Brain microvascular endothelial cell (primary cell): ENCODE data around the gene RFLNA.
A peak's percentile ranks its signal among the peaks of the same experiment; 100 is the strongest.

Experiments
- DNase-seq: peaks from one replicate; pipeline ENCODE4 v3.0.0-alpha.2; 2020
- H3K27ac ChIP-seq: fragments of 250-450 bp; sonication (Bioruptor Pico); 2 replicates; pipeline ENCODE4 v1.5.1; 2020; ENCODE audit warnings: mild to moderate bottlenecking, moderate library complexity
- H3K27me3 ChIP-seq: fragments of 250-450 bp; sonication (Bioruptor Pico); replicated peaks from 2 replicates; pipeline ENCODE4 v1.5.1; 2020; ENCODE audit warnings: mild to moderate bottlenecking
- H3K36me3 ChIP-seq: fragments of 250-450 bp; sonication (Bioruptor Pico); replicated peaks from 2 replicates; pipeline ENCODE4 v1.5.1; 2020; ENCODE audit warnings: mild to moderate bottlenecking
- H3K4me3 ChIP-seq: 2 replicates; pipeline ENCODE4 v1.5.1; 2011; ENCODE audit warnings: low read depth, mild to moderate bottlenecking, control low read depth, low read length, moderate library complexity
- in situ Hi-C: cut with HindIII; loops from 2 replicates; pipeline ENCODE4 v1.10.0; 2017; ENCODE audit warnings: low sequenced_read_pairs, low pct_ligation_motif_present
- TF ChIP-seq, protein P1 (sequence below): IDR thresholded peaks from 2 replicates; pipeline ENCODE4 v1.5.1; 2011; ENCODE audit warnings: low read depth, mild to moderate bottlenecking, moderate library complexity, low read length, control low read depth, inconsistent platforms; ENCODE audit errors: missing control alignments

The RFLNA gene

DNA sequence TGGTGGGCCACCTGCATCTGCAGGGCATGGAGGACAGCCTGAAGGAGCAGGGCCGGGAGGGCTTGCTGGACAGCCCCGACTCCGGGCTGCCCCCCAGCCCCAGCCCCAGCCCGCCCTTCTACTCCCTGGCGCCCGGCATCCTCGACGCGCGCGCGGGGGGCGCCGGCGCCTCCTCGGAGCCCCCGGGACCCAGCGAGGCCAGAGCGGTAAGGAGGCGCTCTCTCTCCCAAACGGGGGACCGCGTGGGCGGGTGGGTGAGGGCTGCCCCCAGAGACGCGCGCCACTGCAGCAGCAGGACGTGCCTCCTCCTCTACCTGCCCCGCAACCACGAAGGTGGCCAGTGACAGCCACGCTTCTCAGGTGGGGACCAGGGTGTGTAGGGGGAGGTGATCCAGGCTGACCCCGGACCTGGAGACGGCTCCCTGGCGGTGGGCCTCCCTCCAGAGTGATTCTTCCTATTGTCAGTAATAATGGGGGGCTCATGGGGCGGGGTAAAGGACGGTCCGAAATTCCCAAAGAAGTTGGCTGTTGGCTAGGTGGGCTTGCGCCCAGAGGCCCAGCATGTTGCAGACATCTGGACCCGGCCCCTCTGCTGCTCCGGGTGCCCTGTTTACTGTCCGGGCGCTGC lies 652 bp downstream of the RFLNA start:
- TF ChIP-seq, protein P1, sequence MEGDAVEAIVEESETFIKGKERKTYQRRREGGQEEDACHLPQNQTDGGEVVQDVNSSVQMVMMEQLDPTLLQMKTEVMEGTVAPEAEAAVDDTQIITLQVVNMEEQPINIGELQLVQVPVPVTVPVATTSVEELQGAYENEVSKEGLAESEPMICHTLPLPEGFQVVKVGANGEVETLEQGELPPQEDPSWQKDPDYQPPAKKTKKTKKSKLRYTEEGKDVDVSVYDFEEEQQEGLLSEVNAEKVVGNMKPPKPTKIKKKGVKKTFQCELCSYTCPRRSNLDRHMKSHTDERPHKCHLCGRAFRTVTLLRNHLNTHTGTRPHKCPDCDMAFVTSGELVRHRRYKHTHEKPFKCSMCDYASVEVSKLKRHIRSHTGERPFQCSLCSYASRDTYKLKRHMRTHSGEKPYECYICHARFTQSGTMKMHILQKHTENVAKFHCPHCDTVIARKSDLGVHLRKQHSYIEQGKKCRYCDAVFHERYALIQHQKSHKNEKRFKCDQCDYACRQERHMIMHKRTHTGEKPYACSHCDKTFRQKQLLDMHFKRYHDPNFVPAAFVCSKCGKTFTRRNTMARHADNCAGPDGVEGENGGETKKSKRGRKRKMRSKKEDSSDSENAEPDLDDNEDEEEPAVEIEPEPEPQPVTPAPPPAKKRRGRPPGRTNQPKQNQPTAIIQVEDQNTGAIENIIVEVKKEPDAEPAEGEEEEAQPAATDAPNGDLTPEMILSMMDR = no peak
- in situ Hi-C loops = no loop called here
- H3K36me3 ChIP-seq = no peaks in the 10 kb centered on the region
- peaks cover 38% of the 10 kb centered on the region for H3K27me3 ChIP-seq
- no peak overlapping the region for H3K27ac ChIP-seq
- no peak for DNase-seq
- H3K4me3 ChIP-seq = peak overlapping the region; percentile 48

DNA sequence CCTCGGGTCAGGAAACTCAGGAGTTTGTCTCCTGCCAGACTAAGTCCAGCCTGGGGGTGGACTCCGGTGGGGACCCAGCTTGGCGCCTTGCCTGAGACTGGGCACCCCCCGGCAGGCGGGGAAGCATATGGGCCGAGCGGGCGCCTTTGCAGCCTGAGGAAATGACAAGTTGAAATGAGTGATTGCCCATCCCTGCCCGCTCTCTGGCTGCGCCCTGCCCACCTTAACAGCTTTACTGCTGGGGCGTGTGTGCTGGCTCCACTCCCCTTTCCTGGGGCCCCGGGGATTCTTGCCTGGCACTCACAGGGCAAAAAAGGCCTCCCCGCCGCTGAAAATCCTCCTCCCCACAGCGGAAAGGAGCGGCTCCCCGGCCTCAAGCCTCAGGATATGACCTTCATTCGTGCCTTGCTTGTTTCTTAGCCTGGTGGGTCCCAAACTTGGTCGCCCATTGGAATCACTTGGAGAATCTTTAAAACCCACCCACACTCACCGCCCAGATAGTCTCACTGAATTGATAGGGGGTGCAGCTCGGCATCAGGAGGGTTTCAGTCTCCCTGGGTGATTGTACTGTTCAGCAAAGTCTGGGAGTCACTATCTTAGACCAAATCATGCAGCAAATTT lies 1.5 kb downstream of the RFLNA start:
- DNase-seq = no peak
- peaks cover 38% of the 10 kb centered on the region for H3K27me3 ChIP-seq
- H3K36me3 ChIP-seq = no peaks in the 10 kb centered on the region
- peak overlapping the region; percentile 34 for H3K4me3 ChIP-seq
- TF ChIP-seq, protein P1 = no peak
- no peak overlapping the region for H3K27ac ChIP-seq
- in situ Hi-C loops = no loop called here

DNA sequence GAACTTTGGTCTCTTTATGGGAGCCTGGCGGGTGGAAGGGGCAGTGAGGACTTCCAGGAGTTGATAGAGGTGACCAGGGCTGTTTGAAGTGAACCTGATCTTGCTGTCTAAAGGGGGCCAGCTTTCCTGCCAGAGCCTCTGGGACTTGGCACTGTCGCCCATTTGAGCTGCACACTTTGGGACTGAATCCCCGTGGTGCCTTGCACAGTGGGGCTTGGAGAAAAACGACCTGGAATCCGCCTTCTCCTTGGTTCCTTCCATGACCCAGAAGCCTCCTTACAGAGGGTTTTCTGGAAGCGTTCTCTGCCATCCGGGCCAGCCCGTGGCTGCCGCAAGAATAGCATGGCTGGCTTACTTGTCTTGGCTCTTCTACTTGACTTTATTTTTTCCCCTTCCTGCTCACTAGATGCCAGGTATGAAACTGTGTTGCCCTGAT lies 2.0 kb downstream of the RFLNA start:
- H3K36me3 ChIP-seq = no peaks in the 10 kb centered on the region
- TF ChIP-seq, protein P1 = no peak
- in situ Hi-C loops = no loop called here
- peaks cover 38% of the 10 kb centered on the region for H3K27me3 ChIP-seq
- no peak overlapping the region for H3K27ac ChIP-seq
- DNase-seq = no peak
- no peak overlapping the region for H3K4me3 ChIP-seq

DNA sequence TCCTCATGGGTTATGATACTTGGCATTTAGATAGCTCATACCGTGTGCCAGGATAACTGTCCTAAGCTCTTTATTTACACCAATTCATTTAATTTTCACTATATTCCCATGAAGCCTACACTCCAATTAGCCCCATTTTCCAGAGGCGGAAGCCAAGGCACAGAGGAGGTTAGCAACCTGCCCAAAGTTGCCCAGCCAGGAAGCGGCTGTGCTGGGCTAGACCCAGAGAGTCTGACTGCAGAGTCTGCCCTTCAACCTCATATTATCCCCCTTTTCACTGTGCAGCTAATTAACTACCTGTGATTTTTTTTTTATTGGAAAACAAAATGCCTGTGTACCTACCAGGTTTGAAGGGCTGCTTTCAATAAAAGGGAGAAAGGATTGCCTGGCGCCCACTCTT lies 2.5 kb downstream of the RFLNA start:
- H3K27ac ChIP-seq = no peak overlapping the region
- DNase-seq = no peak
- H3K36me3 ChIP-seq = no peaks in the 10 kb centered on the region
- in situ Hi-C loops = no loop called here
- H3K4me3 ChIP-seq = no peak overlapping the region
- TF ChIP-seq, protein P1 = no peak
- peaks cover 38% of the 10 kb centered on the region for H3K27me3 ChIP-seq

DNA sequence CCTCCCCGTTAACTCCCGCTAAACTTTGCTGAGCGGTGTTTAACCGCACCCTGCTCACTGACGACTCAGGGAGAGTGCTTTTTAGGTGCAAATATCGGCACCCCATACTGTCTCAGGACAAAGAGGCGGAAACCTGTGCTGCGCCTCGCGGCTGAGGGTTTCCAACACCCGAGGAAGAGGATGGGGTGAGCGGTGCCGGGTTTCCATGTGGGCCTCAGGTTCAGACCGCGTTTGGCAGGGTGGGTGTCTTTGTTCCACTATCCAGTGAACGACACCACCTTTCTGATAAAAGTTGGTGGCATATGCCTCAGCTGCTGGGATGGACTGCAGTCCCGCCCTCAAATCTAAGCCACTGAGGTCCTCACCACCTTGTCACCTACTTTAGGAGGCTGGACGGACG lies 3.0 kb downstream of the RFLNA start:
- H3K27me3 ChIP-seq = peaks cover 38% of the 10 kb centered on the region
- in situ Hi-C loops = no loop called here
- H3K4me3 ChIP-seq = no peak overlapping the region
- TF ChIP-seq, protein P1 = no peak
- no peaks in the 10 kb centered on the region for H3K36me3 ChIP-seq
- no peak overlapping the region for H3K27ac ChIP-seq
- DNase-seq = no peak
